BJ (cell line): ENCODE data around the gene EZR. TPM values are rescaled to one million over a fixed set of nuclear protein-coding genes. Genes with fewer than 3 reads are reported as not detected.
"Not testable (repeated sequence)": the region's sequence is repeated elsewhere in the genome, so short reads cannot be mapped to it uniquely, and the experiment has no call there.

Source experiments
- CTCF ChIA-PET: fragments of 350-600 bp; formaldehyde crosslinking; extraction: SDS; loops from one replicate; lab custom pipeline; 2021; ENCODE audit warnings: antibody characterized with exemption, inconsistent platforms; lab: Yijun Ruan, JAX
- POLR2A ChIA-PET: fragments of 300-600 bp; sonication (Branson Sonifier 250); formaldehyde crosslinking; extraction: SDS; loops from one replicate; lab custom pipeline; 2021; ENCODE audit warnings: antibody characterized with exemption; lab: Charles Lee
- DNase-seq: peaks from one replicate; pipeline ENCODE4 v3.0.0-alpha.2; 2011; ENCODE audit warnings: low read depth
- H3K27me3 ChIP-seq: 2 replicates; pipeline ENCODE4 v1.6.0; 2011; ENCODE audit warnings: low read length; ENCODE audit not compliant: control insufficient read depth, insufficient read depth
- H3K36me3 ChIP-seq: 2 replicates; pipeline ENCODE4 v1.5.1; 2011; ENCODE audit warnings: low read length; ENCODE audit not compliant: control insufficient read depth, insufficient read depth
- H3K4me3 ChIP-seq: 2 replicates; pipeline ENCODE4 v1.5.1; 2011; ENCODE audit warnings: low read depth, mild to moderate bottlenecking, control low read depth, low read length
- polyA plus RNA-seq: library from polyadenylated mRNA; depleted of rRNA; stranded (reverse); fragments of >200 nt; gene quantifications from 2 replicates; pipeline ENCODE4 v1.2.3, GENCODE V29; 2011
- TF ChIP-seq, protein P1 (sequence below): IDR thresholded peaks from 2 replicates; pipeline ENCODE4 v1.5.1; 2011; ENCODE audit warnings: low read depth, mild to moderate bottlenecking, control low read depth, inconsistent platforms, low read length, moderate library complexity; ENCODE audit not compliant: insufficient read depth

The EZR gene
- polyA plus RNA-seq, 1 experiment, result 117 TPM

DNA sequence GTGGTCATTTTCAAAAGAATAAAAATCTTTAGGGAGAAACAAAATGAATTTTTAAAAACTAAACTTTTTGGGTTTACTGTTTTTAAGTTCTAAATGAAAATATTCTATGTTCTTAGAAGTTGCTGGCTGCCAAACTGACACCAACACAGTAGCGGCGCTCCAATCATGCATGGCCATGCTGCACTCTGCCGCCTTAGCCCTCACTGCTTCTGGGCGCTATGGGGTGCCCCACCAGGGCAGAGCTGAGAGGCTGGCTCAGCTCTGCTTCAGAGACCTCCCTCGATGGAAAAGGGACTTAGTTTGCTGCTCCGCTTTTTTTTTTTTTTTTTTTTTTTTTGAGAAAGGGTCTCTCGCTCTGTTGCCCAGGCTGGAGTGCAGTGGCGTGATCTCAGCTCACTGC is 20.9 kb downstream of the EZR start:
- Histone ChIP-seq H3K27me3 (no peaks in the 10 kb centered on the region), H3K4me3 (no peak overlapping the region), H3K36me3 (no peaks in the 10 kb centered on the region)
- no peak for DNase-seq
- ChIA-PET POLR2A (no interaction called here), CTCF (no interaction called here)
- TF ChIP-seq, protein P1, sequence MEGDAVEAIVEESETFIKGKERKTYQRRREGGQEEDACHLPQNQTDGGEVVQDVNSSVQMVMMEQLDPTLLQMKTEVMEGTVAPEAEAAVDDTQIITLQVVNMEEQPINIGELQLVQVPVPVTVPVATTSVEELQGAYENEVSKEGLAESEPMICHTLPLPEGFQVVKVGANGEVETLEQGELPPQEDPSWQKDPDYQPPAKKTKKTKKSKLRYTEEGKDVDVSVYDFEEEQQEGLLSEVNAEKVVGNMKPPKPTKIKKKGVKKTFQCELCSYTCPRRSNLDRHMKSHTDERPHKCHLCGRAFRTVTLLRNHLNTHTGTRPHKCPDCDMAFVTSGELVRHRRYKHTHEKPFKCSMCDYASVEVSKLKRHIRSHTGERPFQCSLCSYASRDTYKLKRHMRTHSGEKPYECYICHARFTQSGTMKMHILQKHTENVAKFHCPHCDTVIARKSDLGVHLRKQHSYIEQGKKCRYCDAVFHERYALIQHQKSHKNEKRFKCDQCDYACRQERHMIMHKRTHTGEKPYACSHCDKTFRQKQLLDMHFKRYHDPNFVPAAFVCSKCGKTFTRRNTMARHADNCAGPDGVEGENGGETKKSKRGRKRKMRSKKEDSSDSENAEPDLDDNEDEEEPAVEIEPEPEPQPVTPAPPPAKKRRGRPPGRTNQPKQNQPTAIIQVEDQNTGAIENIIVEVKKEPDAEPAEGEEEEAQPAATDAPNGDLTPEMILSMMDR, result no peak

DNA sequence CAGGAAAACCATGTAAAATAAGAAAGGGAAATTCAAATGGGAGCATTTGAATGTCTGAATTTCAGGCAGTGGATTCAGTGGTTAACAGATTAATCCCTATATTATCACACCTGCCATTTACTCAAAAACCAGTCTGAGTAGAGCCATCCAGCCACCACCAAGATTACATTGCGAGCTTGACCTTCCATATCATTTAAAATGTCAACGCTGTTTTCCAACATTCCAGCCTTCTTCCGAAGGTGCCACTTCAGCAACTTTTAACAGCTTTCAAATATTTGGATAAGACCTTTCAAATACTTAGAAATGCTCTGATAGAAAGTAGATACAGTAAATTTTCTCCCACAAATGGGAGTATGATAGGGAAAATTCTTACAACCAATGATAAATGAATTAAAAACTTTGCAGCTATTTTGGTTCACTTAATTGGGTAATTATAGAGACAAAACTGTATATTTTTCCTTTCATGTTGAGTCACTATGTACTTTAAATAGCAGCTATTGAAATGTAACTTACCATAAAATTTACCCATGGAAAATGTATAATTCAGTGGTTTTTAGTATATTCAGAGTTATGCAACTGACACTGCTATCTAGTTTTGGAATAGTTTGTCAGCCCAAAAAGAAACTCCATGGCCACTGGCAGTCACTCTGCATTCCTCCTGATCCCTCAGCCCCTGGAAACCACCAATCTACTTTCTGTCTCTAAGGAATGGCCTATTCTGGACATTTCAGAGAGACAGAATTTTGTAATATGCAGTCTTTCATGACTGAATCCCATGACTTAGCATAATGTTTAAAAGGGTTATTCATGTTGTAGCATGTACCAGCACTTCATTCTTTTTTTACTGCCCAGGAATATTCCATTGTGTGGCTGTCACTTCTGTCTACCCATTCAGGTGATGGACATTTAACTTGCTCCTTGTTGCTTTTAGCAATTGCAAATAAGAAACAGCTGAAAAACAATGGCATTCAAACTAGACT is 21.5 kb downstream of the EZR start:
- peak; percentile 48 for DNase-seq
- Histone ChIP-seq H3K36me3 (no peaks in the 10 kb centered on the region), H3K27me3 (no peaks in the 10 kb centered on the region), H3K4me3 (no peak overlapping the region)
- TF ChIP-seq, protein P1, result no peak
- POLR2A ChIA-PET, result interaction anchor here (0.6 kb wide), 1 partner anchor 65 kb away, joined by 3 read pairs; no protein-coding TSS in a partner anchor
- CTCF ChIA-PET, result interaction anchor here (0.9 kb wide), 1 partner anchor 93 kb away, joined by 3 read pairs; no protein-coding TSS in a partner anchor

DNA sequence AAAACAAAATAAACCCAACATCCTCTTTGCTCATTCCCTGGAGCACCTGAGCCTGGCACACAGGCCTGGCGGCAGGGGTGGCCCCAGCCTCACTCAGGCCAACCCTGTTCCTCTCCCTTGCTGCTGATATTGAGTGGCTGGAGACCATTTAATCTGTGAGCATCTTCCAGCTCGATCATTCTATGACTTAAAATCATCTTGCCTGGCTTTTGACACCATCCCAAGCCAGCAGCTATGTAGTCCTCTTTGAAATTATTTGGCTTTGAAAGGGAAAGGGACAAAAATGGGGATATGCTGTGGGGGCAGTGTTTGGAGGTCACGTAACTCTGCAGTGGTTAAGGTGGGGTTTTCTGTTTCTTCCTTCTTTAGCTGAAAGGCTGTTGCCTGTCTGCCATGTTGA is 22.8 kb downstream of the EZR start:
- DNase-seq, result no peak
- ChIA-PET CTCF (interaction anchor here (1.0 to 1.6 kb wide), 2 partner anchors 10 to 176 kb away, joined by 3 to 7 read pairs; no protein-coding TSS in a partner anchor), POLR2A (no interaction called here)
- TF ChIP-seq, protein P1, result no peak
- Histone ChIP-seq H3K36me3 (no peaks in the 10 kb centered on the region), H3K4me3 (no peak overlapping the region), H3K27me3 (no peaks in the 10 kb centered on the region)

DNA sequence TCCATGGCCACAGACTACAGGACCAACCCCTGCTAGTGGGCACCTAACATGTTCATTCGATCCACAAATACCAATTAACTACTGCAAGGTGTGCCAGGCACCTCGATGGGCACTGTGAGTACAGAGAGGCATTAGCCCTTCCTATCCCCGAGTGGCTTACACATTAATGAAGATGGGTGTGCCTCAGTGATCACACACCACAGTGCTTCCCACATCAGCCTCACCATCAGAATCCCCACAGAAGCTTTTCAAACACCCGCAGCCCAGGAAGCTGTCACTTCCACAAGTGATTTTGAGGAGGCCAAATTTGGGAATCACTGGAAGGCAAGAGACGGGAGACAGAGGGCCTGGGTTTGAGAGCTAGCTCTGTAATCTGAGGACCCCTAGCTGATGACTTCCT is 23.7 kb downstream of the EZR start:
- Histone ChIP-seq H3K27me3 (no peaks in the 10 kb centered on the region), H3K4me3 (no peak overlapping the region), H3K36me3 (no peaks in the 10 kb centered on the region)
- TF ChIP-seq, protein P1, result no peak
- no peak for DNase-seq
- ChIA-PET CTCF (interaction anchor here (1.0 to 1.6 kb wide), 3 partner anchors 9 to 177 kb away, joined by 3 to 7 read pairs (median 5); no protein-coding TSS in a partner anchor), POLR2A (no interaction called here)

DNA sequence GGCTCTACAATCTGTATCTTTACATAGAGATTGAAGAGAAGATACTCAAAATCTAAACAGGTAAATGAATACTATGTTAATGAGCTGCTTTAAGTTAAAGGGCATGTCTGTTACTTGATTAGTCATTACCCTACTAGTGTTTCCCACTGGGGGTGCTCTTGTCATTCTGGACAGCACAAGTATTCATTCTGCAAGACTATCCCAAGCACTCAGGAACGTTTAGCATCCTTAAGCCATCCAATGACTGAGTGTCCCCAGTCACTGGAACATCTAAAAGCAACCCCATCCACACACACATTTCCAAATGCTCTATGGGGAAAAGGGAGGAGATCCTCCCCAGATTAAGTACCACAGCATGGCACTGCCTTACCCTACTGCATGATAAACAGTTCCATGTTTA is 25.7 kb downstream of the EZR start:
- Histone ChIP-seq H3K27me3 (no peaks in the 10 kb centered on the region), H3K4me3 (no peak overlapping the region), H3K36me3 (no peaks in the 10 kb centered on the region)
- CTCF ChIA-PET, result interaction anchor here (0.6 to 2.1 kb wide), 8 partner anchors 13 to 178 kb away, joined by 3 to 8 read pairs (median 4); no protein-coding TSS in a partner anchor
- POLR2A ChIA-PET, result no interaction called here
- TF ChIP-seq, protein P1, result peak; percentile 54
- no peak for DNase-seq

DNA sequence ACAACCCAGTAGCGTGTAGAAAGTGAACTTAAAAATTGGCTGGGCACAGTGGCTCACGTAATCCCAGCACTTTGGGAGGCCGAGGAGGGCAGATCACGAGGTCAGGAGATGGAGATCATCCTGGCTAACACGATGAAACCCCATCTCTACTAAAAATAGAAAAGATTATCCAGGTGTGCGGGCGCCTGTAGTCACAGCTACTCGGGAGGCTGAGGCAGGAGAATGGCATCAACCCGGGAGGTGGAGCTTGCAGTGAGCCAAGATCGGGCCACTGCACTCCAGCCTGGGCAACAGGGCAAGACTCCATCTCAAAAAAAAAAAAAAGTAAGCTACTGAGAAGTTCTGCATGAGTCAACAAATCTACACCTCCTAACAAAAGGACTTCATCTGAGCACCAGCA is 26.7 kb downstream of the EZR start:
- H3K27me3 ChIP-seq, DNase-seq, H3K36me3 ChIP-seq, H3K4me3 ChIP-seq: not testable (repeated sequence)
- POLR2A ChIA-PET, result interaction anchor here (0.6 kb wide), 1 partner anchor 12 kb away, joined by 3 read pairs; no protein-coding TSS in a partner anchor
- CTCF ChIA-PET, result interaction anchor here (0.8 to 2.1 kb wide), 5 partner anchors 11 to 183 kb away, joined by 3 to 8 read pairs (median 4); no protein-coding TSS in a partner anchor
